Activated B cell treated with CpG ODN at 0.5 μM for 24 hours (primary cell): ENCODE data around the gene BAIAP2L1. TPM values are rescaled to one million over a fixed set of nuclear protein-coding genes. Genes with fewer than 3 reads are reported as not detected.
A peak's percentile ranks its signal among the peaks of the same experiment; 100 is the strongest.
"Not testable (repeated sequence)": the region's sequence is repeated elsewhere in the genome, so short reads cannot be mapped to it uniquely, and the experiment has no call there.

ENCODE experiments used
- ATAC-seq: fragments of 200-7000 bp; cut with Tn5 transposase; one replicate; pipeline ENCODE4 v1.10.0; 2021; ENCODE audit warnings: low read depth, mild to moderate bottlenecking, moderate library complexity
- CTCF ChIA-PET: fragments of 350-600 bp; sonication (Branson Sonifier 250); formaldehyde crosslinking; loops from one replicate; lab custom pipeline; 2021; ENCODE audit warnings: antibody characterized with exemption; lab: Charles Lee
- POLR2A ChIA-PET: fragments of 350-600 bp; sonication (Branson Sonifier 250); formaldehyde crosslinking; loops from one replicate; lab custom pipeline; 2021; ENCODE audit warnings: antibody characterized with exemption; lab: Charles Lee
- DNase-seq: peaks from one replicate; pipeline ENCODE4 v3.0.0; 2022
- H3K27ac Mint-ChIP-seq: one replicate; pipeline ENCODE4 v1.8.0; 2020; ENCODE audit warnings: mixed read lengths
- H3K27me3 Mint-ChIP-seq: one replicate; pipeline ENCODE4 v1.8.0; 2021; ENCODE audit warnings: mixed read lengths
- H3K36me3 Mint-ChIP-seq: one replicate; pipeline ENCODE4 v1.8.0; 2021; ENCODE audit warnings: low read depth, mixed read lengths
- H3K4me1 Mint-ChIP-seq: one replicate; pipeline ENCODE4 v1.8.0; 2021; ENCODE audit warnings: mixed read lengths
- H3K4me3 Mint-ChIP-seq: one replicate; pipeline ENCODE4 v1.8.0; 2020; ENCODE audit warnings: mild to moderate bottlenecking, mixed read lengths
- H3K9me3 Mint-ChIP-seq: one replicate; pipeline ENCODE4 v1.8.0; 2020; ENCODE audit warnings: mixed read lengths
- intact Hi-C: fragments of 100-400 bp; cut with micrococcal nuclease; formaldehyde crosslinking; loops from one replicate; pipeline ENCODE4 v1.15.1; 2024
- total RNA-seq: library from RNA; stranded (reverse); gene quantifications from 2 replicates; pipeline ENCODE4 v1.2.3, GENCODE V29; 2022
- TF ChIP-seq, protein P1 (sequence below): fragments of 200-600 bp; IDR thresholded peaks from one replicate; pipeline ENCODE4 v1.8.0; 2022; ENCODE audit warnings: antibody characterized with exemption, mild to moderate bottlenecking

Gene BAIAP2L1
- total RNA-seq, 1 donor from 2014 or later, result 8.1 TPM

DNA sequence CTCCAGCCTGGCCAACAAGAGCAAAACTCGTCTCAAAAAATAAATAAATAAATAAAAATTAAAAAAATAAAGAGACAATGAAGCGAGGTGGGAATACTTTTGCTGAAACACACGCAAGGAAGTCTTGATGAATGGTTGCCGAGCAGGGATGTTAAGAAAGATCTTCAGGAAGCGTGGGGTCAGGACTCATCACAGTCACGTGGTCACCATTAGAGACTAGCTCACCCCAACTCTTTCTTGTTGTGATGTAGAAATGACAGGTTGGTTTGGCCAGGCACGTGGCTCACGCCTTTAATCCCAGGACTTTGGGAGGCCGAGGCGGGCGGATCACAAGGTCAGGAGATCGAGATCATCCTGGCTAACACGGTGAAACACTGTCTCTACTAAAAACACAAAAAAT is 28.9 kb upstream of the BAIAP2L1 start:
- peaks cover 16% of the 10 kb centered on the region for H3K27me3 Mint-ChIP-seq
- H3K9me3 Mint-ChIP-seq, result no peaks in the 10 kb centered on the region
- no peak overlapping the region for H3K27ac Mint-ChIP-seq
- intact Hi-C loops, result no loop called here
- ATAC-seq, result no peak
- TF ChIP-seq, protein P1, sequence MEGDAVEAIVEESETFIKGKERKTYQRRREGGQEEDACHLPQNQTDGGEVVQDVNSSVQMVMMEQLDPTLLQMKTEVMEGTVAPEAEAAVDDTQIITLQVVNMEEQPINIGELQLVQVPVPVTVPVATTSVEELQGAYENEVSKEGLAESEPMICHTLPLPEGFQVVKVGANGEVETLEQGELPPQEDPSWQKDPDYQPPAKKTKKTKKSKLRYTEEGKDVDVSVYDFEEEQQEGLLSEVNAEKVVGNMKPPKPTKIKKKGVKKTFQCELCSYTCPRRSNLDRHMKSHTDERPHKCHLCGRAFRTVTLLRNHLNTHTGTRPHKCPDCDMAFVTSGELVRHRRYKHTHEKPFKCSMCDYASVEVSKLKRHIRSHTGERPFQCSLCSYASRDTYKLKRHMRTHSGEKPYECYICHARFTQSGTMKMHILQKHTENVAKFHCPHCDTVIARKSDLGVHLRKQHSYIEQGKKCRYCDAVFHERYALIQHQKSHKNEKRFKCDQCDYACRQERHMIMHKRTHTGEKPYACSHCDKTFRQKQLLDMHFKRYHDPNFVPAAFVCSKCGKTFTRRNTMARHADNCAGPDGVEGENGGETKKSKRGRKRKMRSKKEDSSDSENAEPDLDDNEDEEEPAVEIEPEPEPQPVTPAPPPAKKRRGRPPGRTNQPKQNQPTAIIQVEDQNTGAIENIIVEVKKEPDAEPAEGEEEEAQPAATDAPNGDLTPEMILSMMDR, result no peak
- CTCF ChIA-PET, result interaction anchor here (3.1 kb wide), 1 partner anchor 411 kb away, joined by 14 read pairs; no protein-coding TSS in a partner anchor
- no peak for DNase-seq
- H3K36me3 Mint-ChIP-seq, result no peaks in the 10 kb centered on the region
- no peak overlapping the region for H3K4me3 Mint-ChIP-seq
- POLR2A ChIA-PET, result no interaction called here
- peaks cover 3% of the 10 kb centered on the region for H3K4me1 Mint-ChIP-seq

DNA sequence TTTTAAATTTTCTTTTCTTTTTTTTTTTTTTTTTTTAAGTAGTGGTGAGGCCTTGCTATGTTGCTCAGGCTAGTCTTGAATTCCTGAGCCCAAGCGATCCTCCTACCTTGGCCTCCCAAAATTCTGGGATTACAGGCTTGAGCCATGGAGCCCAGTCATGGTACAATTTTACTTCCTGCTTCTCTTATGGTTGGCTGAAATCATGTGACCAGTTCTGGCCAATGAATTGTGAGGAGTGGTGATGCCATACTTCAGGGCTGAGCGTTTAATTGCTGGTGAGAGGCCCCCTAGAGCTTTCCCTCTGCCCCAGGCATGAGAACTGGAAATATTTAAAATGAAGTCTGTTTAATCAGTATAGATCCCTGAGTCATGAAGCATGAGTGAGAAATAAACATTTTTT is 22.2 kb upstream of the BAIAP2L1 start:
- no peaks in the 10 kb centered on the region for H3K36me3 Mint-ChIP-seq
- no peak for ATAC-seq
- H3K9me3 Mint-ChIP-seq, result peaks cover 3% of the 10 kb centered on the region
- intact Hi-C loops, result no loop called here
- peaks cover 30% of the 10 kb centered on the region for H3K27me3 Mint-ChIP-seq
- CTCF ChIA-PET, result no interaction called here
- POLR2A ChIA-PET, result no interaction called here
- H3K4me1 Mint-ChIP-seq, result peaks cover 2% of the 10 kb centered on the region
- TF ChIP-seq, protein P1, result no peak
- DNase-seq, result no peak
- no peak overlapping the region for H3K4me3 Mint-ChIP-seq
- no peak overlapping the region for H3K27ac Mint-ChIP-seq

DNA sequence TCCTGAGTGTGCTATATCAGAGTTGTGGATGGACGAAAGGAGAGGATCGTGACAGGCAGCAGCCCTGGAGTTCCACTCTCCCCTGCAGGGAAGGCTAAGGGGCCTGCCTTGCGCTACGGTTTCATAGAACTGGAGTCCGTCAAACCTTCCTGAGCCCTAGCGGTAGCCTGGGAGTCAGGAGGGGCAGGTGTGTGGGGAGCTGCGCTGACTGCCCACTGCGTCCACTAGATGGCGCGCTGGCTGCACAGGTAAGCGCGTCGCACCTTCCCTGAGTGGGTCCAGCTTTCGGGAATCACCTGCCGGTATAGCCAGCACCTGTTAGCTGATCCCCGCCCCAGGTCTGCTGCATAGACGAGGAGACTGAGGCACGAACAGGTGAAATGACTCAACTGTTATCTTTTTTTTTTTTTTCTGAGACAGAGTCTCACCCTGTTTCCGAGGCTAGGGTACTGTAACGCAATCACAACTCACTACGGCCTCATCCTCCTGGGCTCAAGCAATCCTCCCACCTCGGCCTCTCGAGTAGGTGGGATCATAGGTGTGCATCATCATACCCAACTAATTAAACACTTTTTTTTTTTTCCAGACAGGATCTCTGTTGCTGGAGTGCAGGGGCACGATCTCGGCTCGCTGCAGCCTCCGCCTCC is 20.2 kb upstream of the BAIAP2L1 start:
- Mint-ChIP-seq H3K4me3 (no peak overlapping the region), H3K36me3 (no peaks in the 10 kb centered on the region), H3K27me3 (peaks cover 30% of the 10 kb centered on the region), H3K4me1 (peaks cover 2% of the 10 kb centered on the region), H3K9me3 (peaks cover 3% of the 10 kb centered on the region), H3K27ac (no peak overlapping the region)
- ChIA-PET CTCF (interaction anchor here (0.6 to 2.0 kb wide), 7 partner anchors 12 to 420 kb away, joined by 3 to 12 read pairs (median 3); no protein-coding TSS in a partner anchor), POLR2A (no interaction called here)
- intact Hi-C loops, result no loop called here
- TF ChIP-seq, protein P1, result no peak
- ATAC-seq (peak; percentile 86), DNase-seq (peak; percentile 43)

DNA sequence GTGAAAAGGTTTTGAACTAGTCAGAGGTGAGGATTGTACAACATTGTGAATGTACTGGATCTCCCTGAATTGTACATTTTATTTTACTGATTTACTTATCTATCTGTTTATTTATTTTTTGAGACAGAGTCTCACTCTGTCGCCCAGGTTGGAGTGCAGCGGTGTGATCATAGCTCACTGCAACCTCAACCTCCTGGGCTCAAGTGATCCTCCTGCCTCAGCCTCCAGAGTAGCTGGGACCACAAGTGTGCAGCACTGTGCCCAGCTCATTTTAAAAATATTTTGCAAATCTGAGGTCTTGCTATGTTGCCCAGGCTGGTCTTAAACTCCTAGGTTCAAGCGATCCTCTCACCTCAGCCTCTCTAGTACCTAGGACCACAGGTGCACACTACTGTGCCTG is 19.1 kb upstream of the BAIAP2L1 start:
- CTCF ChIA-PET, result interaction anchor here (1.0 to 2.0 kb wide), 2 partner anchors 326 to 421 kb away, joined by 4 to 12 read pairs; no protein-coding TSS in a partner anchor
- ATAC-seq, H3K36me3 Mint-ChIP-seq, intact Hi-C loops, H3K27ac Mint-ChIP-seq, H3K4me3 Mint-ChIP-seq, H3K4me1 Mint-ChIP-seq, POLR2A ChIA-PET, DNase-seq, H3K9me3 Mint-ChIP-seq: not testable (repeated sequence)
- peaks cover 31% of the 10 kb centered on the region for H3K27me3 Mint-ChIP-seq

DNA sequence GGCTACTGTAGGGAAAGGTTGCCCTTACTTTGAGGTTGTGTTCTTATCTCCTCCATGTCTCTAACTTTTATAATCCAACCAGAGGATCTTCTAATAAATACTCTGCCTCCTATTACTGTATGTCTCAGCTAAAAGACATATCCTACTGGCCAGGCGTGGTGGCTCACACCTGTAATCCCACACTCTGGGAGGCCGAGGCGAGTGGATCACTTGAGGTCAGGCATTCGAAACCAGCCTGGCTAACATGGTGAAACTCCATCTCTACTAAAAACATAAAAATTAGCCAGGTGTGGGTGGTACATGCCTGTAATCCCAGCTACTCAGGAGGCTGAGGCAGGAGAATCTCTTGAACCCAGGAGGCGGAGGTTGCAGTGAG is 18.4 kb upstream of the BAIAP2L1 start:
- H3K4me3 Mint-ChIP-seq, H3K9me3 Mint-ChIP-seq, H3K4me1 Mint-ChIP-seq, ATAC-seq, intact Hi-C loops, POLR2A ChIA-PET, DNase-seq, H3K36me3 Mint-ChIP-seq, H3K27ac Mint-ChIP-seq: not testable (repeated sequence)
- peaks cover 25% of the 10 kb centered on the region for H3K27me3 Mint-ChIP-seq
- CTCF ChIA-PET, result interaction anchor here (1.0 kb wide), 1 partner anchor 327 kb away, joined by 4 read pairs; no protein-coding TSS in a partner anchor

DNA sequence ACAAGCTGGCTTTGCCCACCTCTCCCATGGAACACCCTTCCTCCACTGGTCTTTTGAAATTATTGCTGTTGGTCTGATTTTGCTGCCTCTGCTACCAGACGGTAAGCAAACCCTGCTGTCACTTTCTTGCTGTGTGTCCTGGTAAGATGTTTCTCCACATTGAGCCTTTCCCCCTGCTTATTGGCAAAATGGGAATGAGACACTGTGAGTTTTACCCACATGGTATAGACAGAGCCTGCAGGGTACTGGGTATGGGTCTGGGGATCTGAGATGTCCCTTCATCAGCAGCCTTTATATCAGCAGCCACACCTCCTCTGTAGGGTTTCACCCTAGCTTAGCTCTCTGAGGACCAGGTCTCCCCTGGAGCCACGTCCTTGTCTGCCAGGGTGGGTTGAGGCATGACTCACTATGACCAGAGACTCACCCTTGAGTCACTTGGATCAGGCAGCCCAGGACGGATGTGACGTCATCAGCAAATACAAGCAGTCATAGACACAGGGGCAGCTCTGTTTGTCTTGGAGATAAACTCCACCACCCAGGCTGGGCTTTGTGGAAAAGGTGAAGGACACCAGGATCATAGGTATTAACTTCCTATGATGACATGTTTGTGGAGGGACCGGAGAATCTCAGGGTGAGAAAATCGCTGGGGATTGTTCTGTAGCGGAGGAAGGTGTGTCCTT is 17.9 kb upstream of the BAIAP2L1 start:
- CTCF ChIA-PET, result interaction anchor here (0.6 kb wide), 1 partner anchor 12 kb away, joined by 3 read pairs; no protein-coding TSS in a partner anchor
- no peak for DNase-seq
- no peaks in the 10 kb centered on the region for H3K36me3 Mint-ChIP-seq

More for the DNA sequence above, 17.9 kb upstream of the BAIAP2L1 start:
- no peak for ATAC-seq
- Mint-ChIP-seq H3K27ac (no peak overlapping the region), H3K27me3 (peaks cover 25% of the 10 kb centered on the region), H3K4me1 (peaks cover 2% of the 10 kb centered on the region), H3K4me3 (no peak overlapping the region), H3K9me3 (peaks cover 3% of the 10 kb centered on the region)
- intact Hi-C loops, result no loop called here
- POLR2A ChIA-PET, result no interaction called here
- TF ChIP-seq, protein P1, result no peak
